Fibroblast of lung (primary cell): ENCODE data around the gene FTL.

ENCODE experiments used
- EZH2 ChIP-seq: IDR thresholded peaks from 2 replicates; pipeline ENCODE4 v1.5.1; 2012; ENCODE audit warnings: low read length, control low read depth, mild to moderate bottlenecking; ENCODE audit errors: missing control alignments
- TF ChIP-seq, protein P1 (sequence below), 2 donors: IDR thresholded peaks in 1 of 2; conservative IDR thresholded peaks in 1 of 2; 1 replicate in 1 of 2; 2 replicates in 1 of 2; pipeline ENCODE4 v1.5.1; 2011 to 2012; ENCODE audit warnings: low read length in 2 of 2, control low read depth in 1 of 2, inconsistent platforms in 1 of 2, low read depth in 1 of 2, mild to moderate bottlenecking in 1 of 2

DNA sequence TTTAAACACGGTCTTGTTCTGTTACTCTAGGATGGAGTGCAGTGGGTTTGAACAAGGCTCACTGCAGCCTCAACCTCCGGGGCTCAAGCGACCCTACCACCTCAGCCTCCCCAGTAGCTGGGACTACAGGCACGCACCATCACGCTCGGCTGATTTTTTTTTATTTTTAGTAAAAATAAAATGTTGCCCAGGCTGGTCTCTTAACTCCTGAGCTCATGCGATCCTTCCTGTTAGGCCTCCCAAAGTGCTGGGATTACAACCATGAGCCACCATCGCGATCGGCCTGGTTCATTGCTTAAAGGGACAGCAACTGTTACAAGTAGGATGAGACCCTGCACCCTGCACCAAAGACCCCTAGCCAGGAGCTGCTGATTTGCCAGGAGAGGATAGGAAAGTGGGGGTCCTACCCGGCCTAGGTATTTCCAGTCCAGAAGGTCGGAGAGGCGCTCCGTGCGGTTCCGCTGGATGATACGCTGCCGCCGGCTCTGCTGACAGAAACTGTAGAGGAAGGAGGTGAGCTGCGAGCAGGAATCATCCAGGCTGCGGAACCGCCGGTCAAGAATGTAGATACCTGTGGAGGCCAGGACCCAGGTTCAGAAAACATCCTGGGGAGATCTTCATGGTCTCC lies 5.1 kb downstream of the FTL start:
- no peak for TF ChIP-seq EZH2
- TF ChIP-seq, protein P1, sequence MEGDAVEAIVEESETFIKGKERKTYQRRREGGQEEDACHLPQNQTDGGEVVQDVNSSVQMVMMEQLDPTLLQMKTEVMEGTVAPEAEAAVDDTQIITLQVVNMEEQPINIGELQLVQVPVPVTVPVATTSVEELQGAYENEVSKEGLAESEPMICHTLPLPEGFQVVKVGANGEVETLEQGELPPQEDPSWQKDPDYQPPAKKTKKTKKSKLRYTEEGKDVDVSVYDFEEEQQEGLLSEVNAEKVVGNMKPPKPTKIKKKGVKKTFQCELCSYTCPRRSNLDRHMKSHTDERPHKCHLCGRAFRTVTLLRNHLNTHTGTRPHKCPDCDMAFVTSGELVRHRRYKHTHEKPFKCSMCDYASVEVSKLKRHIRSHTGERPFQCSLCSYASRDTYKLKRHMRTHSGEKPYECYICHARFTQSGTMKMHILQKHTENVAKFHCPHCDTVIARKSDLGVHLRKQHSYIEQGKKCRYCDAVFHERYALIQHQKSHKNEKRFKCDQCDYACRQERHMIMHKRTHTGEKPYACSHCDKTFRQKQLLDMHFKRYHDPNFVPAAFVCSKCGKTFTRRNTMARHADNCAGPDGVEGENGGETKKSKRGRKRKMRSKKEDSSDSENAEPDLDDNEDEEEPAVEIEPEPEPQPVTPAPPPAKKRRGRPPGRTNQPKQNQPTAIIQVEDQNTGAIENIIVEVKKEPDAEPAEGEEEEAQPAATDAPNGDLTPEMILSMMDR (conservative IDR thresholded peaks at IDR 0.05 in 1 of 2, IDR thresholded peaks at IDR 0.05 in 1 of 2; ENCODE audit: low read depth in 1 of 2, low read length in 2 of 2), result no peak
